Erythroblast (primary cell): ENCODE data around the gene AKT3.

Experiments used
- GATA1 ChIP-seq: IDR thresholded peaks from 2 replicates; pipeline ENCODE4 v1.6.1; 2011; ENCODE audit warnings: low read depth, mild to moderate bottlenecking, control low read depth, low read length, moderate library complexity
- POLR2A ChIP-seq: IDR thresholded peaks from 2 replicates; pipeline ENCODE4 v1.6.1; 2011; ENCODE audit warnings: mild to moderate bottlenecking, low read length

DNA sequence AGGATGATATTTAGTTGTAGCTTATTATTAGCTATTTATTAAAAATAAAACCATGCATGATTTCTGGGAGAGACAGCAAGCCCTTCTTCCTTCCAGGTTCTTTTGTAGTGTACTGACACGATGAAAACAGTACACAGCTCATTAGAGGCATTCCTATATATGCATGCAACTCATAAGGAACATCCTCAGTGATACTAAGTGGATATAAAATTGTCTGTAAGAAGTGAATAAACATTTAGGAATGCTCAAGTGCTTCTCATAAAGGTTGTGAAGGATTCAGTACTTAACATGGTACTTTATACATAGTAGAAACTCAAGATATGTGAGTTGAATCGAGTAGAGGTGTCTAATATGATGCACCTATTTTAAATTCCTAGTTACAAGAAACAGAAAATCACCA is 306.5 kb downstream of the AKT3 start:
- TF ChIP-seq POLR2A, result no peak
- TF ChIP-seq GATA1, result no peak
